Fibroblast of pulmonary artery (primary cell): ENCODE data around the gene NUDT1.
A peak's percentile ranks its signal among the peaks of the same experiment; 100 is the strongest.

Source experiments
- DNase-seq: peaks from one replicate; pipeline ENCODE4 v3.0.0-alpha.2; 2010; ENCODE audit warnings: low read depth
- H3K4me3 ChIP-seq: replicated peaks from 2 replicates; pipeline ENCODE4 v1.5.1; 2011; ENCODE audit warnings: low read depth, mild to moderate bottlenecking, control low read depth, low read length, moderate library complexity
- CTCF ChIP-seq: IDR thresholded peaks from 2 replicates; pipeline ENCODE4 v1.5.1; 2011; ENCODE audit warnings: mild to moderate bottlenecking, control low read depth, low read length, inconsistent platforms; ENCODE audit errors: missing control alignments

The NUDT1 gene

DNA sequence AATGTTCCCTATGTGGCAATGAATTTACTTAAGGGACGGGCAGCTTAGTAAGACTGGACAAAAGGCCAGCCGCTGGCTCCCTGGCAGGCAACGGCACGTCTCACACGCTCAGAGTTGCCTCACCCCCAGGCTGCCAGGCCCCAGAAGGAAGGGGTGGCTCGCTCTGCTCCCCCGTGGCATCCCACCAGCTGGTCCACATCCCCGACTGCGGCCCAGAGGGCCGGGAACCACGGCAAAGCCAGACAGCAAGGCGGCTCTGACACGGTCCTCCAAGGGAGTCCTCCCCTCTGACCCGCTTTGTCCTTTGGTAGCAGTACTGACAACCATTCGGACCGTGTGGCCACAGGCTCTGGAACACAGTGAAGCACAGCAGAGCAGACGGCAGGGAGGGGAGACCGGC, 34.1 kb downstream of the NUDT1 start:
- no peak for DNase-seq
- H3K4me3 ChIP-seq, result no peak overlapping the region
- TF ChIP-seq CTCF, result no peak

DNA sequence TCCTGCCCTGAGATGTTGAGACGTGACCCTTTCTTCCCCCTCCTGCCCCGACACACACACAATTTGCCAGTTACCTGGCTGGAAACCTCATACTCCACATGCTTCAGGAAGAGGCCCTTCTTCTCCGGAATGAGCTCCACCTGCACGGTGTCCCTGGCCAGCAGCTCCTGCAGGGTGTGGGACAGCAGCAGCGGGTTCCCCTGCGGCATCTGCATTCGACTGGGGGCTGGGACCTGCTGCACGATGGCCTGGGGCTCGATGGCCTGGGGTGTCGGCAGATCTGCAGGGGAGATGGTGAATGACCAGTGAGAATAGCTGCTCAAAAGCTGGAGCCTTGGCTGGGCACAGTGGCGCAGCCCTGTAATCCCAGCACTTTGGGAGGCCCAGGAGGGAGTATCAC, 36.0 kb downstream of the NUDT1 start:
- DNase-seq, result no peak
- H3K4me3 ChIP-seq, result no peak overlapping the region
- TF ChIP-seq CTCF, result no peak

- no peak overlapping the region for H3K4me3 ChIP-seq
- DNase-seq, result no peak
- no peak for TF ChIP-seq CTCF
Observed at GRCh38 chr7:2279896-2280295, 37.9 kb downstream of the NUDT1 start.

DNA sequence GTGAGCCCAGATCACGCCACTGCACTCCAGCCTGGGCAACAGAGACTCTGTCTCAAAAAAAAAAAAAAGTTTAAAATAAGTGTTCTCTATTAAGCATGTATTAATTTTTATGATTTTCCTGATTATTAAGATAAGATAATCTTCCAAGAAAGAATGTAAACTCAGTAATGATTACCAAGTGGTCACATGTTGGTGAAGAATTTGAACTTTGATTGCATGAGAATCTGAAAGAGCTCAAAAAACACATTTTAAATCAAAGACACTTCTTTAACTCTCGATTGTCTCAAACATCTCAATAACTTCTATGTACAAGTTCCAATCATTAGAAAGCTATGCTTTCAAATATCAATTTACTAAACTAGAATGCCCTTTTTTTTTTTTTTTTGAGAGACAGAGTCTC, 38.4 kb downstream of the NUDT1 start:
- TF ChIP-seq CTCF, result no peak
- DNase-seq, result no peak
- H3K4me3 ChIP-seq, result no peak overlapping the region

DNA sequence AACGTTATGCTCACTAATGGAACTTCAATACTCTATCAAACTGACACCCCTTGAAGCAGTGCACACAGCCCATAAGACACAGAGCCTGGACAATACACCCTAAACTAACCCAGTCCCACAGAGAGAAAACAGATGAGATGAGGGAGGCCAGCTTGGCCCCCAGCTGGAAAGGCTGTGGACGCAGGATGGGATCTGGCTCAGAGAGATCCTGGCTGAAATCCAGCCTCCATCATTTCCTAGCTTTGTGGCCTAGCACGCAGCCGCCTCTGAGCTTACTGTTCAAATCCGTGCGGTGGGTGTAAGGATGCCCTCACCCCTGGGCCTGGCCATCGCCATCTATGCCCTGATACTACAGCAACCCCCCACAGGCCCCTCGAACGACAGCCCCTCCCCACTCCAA, 39.5 kb downstream of the NUDT1 start:
- peak; percentile 66 for DNase-seq
- TF ChIP-seq CTCF, result no peak
- H3K4me3 ChIP-seq, result no peak overlapping the region

GRCh38 chr7:2282185-2282751, 40.2 kb downstream of the NUDT1 start:
- DNase-seq, result peak; percentile 14
- H3K4me3 ChIP-seq, result no peak overlapping the region
- no peak for TF ChIP-seq CTCF

- DNase-seq, result no peak
- TF ChIP-seq CTCF, result no peak
Observed at GRCh38 chr7:2283074-2283473, 41.0 kb downstream of the NUDT1 start.

More at GRCh38 chr7:2283074-2283473, 41.0 kb downstream of the NUDT1 start:
- no peak overlapping the region for H3K4me3 ChIP-seq
